Measurements from ENCODE around the gene RAB8A.
"Not testable (repeated sequence)": the region's sequence is repeated elsewhere in the genome, so short reads cannot be mapped to it uniquely, and the experiment has no call there.

Gene RAB8A

DNA sequence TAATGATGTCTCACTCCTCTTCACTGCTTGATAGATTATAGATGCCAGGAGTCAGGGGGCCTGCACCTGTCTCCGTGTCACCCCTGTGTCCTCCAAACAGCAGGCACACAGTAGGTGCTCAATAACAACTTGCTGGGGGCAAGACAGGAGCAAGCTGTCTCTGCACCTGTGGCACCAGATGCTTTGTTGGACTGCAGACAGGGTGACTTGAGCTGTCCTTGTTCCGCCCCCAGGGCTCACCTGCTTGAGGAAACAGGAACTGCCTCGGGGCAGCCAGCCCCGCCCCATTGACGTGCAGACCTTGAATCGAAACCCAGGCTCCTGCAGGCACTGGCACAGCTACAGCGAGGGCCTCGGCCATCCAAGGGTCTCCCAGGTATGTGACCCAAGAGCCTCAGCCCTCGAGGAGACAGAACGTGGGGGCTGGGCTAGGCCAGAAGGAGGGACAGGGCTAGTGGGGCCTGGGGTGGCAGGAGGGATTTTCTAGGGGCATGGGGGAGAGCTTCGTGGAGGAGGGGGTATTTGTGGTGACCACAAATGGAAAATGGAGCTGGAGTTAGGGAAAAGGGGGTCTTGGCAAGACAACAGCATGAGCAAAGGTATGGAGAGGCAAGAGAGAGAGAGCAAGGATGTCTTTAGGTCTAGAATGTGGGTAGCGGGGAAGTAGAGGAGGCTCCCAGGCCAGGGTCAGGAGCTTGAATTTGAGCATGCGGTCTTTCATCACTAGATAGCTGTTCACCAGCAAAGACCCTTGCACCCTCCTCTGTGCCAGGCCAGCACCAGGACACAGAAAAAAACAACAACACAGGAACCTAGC, 31.9 kb downstream of the RAB8A start, which contains the start of gene HSH2D:
TSS of gene HSH2D (plus strand) at position 287 of the 817 bp plus-strand sequence. CDS start 5,066 bp downstream, outside the sequence.
- no peak for DNase-seq

DNA sequence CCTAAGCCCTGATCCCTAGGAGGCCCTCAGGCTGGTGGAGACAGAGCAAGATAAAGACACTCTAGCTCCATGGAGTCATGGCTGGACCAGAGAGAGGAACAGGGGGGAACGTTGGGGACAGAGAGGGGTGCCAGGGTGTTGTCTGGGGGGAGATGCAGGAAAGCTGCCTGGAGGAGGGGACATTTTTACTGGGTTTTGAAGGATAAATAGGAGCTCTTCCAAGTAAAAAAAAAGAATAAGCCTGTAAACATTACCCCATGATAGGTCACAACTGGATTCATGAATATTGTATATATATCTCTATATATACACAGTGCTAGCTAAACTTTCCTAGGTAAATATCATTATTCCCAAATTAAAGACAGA, 32.5 kb downstream of the RAB8A start:
- no peak for DNase-seq

DNA sequence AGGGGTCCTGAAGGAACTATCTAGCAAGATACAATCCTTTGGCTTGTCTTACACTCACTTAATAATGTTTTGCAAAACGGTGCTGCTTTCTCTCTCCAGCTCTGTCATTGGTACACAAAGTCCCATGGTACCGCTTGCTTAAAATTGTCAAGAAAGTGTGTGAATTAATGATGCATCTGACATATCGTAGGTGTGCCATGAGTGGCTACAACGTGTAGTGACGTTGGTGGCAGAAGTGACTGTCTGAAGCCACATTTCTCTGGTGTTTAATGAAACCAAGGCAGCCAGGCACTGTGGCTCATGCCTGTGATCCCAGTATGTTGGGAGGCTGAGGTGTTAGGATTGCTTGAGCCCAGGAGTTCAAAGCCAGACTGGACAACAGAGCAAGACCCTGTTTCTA, 34.4 kb downstream of the RAB8A start:
- no peak for DNase-seq

DNA sequence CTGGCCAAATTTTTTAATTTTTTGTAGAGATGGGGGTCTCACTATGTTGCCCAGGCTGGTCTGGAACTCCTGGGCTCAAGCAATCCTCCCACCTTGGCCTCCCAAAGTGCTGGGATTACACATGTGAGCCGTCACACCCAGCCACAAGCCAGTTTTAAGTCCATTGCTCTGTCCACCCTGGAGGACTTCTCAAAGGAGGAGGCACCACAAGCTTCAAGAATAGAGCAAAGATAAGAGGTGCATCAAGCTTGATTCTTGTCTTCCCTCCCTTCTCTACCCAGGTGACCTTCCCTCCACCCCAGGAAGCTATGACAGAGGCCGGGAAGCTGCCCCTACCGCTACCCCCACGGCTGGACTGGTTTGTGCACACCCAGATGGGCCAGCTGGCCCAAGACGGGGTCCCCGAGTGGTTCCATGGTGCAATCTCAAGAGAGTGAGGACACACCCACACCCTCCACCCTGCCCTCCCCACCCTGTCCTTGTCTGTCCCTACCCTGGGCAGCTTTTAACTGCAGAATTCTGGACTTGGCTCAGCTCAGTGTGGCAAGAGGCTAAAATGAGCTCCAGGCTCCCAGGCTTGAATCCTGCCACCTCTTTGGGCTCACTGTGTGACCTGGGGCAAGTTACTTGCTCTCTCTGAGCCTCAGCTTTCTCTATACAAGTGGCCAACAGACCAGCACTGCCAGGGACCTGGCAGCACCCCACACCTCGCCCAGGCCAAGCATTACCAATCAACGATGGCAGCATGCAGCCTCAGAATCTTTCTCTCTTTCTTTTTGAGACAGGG, 36.9 kb downstream of the RAB8A start:
- DNase-seq = no peak

DNA sequence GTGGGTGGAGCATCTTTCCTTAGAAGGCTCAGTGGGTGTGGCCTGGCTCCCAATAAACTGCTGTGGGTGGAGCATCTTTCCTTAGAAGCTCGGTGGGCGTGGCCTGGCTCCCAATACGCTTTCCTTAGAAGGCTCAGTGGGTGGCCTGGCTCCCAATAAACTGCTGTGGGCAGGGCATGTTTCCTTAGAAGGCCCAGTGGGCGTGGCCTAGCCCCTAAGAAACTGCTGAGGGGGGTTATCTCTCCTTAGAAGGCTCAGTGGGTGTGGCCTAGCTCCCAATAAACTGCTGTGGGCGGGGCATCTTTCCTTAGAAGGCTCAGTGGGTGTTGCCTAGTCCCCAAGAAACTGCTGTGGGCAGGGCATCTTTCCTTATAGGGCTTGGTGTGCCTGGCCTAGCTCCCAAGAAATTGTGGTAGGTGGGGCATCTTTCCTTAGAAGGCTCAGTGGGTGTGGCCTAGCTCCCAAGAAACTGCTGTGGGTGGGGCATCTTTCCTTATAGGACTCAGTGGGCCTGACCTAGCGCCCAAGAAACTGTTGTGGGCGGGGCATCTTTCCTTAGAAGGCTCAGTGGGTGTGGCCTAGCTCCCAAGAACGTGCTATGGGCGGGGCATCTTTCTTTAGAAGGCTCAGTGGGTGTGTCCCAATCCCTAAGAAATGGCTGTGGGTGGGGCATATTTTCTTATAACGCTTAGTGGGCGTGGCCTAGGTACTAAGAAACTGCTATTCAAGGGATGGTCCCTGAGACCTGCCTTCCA, 42.1 kb downstream of the RAB8A start:
- DNase-seq = no peak

DNA sequence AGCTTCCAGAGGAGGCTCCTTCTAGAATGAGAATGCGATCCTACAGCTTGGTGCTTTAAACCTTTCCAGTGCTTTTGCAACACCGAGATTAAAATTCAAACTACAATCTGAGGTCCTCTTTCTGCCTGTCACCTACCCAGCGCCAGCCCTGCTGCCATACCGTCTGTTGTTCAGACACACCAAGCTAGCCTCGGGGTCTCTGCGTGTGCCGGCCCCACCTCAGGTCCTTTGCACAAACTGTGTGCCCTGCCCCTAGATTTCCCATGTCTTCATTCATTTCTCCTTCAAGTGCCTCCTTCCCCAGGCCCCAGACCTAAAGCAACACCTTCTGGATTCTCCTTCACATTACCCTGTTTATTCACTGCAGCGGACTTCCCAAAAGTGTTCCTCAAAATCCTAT, 42.9 kb downstream of the RAB8A start:
- DNase-seq = no peak

DNA sequence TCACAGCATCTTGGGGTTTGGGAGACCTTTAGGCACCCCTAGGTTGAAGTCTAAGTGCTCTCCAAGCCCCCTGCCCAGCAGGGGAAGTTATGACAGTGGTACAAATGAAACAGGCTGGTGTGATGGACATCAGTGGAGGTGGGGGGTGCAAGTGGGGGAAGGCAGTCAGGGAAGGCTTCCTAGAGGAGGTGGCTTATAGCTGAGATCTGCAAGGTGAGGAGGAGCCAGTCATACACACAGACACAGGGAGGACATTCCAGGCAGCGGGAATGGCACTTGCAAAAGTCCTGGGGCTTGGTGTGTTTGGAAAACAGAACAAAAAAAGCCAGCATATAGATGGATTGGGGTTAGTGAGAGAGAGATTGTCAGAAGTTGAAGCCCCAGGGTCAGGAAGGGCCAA, 43.4 kb downstream of the RAB8A start:
- DNase-seq = no peak

DNA sequence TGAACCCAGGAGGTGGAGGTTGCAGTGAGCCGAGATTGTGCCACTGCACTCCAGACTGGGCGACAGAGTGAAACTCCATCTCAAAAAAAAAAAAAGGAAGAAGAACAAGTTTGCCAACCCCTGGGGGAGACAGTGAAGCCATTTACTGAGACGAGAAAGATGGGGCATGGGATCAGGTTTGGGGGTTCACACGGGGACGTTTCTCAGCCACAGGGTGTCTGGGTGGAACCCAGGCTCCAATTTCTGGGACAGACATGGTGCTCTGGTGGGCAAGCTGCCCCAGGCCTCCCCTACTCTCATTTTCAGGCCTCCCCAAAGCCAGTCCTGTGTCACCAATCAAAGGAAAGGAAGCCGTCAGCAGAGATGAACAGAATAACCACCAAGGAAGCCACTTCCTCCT, 45.2 kb downstream of the RAB8A start:
- DNase-seq = no peak

DNA sequence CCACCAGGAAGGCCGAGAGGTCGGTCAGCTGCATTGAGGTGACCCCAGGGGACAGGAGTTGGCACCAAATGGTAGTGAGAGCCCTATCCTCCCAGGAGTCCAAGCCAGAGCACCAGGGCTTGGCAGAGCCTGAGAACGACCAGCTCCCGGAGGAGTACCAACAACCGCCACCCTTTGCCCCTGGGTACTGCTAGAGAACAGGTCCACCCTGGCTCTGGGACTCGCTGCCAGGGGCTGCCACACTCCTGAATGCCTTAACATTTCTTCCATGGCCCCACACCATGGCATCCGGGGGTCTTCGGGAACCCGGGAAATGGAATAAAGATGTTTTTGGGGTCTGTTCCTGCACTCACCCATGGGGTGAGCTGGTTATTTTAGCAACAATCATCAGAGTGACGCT, 45.9 kb downstream of the RAB8A start:
- no peak for DNase-seq

DNA sequence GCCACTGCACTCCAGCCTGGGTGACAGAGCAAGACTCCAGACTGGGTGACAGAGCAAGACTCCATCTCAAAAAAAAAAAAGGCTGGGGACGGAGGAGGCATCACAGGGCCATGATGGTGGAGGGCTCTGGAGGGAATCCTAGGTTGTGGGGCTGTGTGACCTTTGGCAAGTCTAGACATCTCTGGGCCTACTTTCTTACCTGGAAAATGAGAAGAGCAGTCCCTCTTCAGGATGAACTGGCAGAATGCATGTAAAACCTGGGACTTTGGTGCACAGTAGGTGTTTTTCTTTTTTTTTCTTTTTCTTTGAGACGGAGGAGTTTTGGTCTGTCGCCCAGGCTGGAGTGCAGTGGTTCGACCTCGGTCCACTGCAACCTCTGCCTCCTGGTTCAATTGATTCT, 48.0 kb downstream of the RAB8A start:
- DNase-seq = no peak

DNA sequence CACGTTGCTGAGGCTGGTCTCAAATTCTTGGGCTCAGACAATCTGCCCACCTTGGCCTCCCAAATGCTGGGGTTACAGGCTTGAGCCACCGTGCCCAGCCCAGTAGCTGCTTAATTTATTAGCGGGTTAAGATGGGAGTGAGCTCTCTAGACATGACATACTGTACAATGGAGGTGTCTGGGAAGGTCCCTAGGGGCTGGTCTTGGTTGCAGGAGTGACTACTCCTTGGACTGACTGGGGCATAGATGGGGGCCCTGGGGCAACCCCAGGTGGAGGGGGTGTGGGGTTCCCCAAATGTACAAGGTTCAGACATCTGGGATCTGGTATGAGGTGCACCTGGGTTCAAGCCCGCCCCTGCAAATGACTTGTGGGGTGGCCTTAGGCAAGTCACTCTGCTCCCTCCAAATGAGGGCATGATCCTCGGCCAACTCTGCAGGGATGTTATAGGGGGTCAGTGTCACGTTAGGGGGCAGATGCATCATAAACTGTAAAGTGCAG, 48.8 kb downstream of the RAB8A start:
- DNase-seq = no peak

DNA sequence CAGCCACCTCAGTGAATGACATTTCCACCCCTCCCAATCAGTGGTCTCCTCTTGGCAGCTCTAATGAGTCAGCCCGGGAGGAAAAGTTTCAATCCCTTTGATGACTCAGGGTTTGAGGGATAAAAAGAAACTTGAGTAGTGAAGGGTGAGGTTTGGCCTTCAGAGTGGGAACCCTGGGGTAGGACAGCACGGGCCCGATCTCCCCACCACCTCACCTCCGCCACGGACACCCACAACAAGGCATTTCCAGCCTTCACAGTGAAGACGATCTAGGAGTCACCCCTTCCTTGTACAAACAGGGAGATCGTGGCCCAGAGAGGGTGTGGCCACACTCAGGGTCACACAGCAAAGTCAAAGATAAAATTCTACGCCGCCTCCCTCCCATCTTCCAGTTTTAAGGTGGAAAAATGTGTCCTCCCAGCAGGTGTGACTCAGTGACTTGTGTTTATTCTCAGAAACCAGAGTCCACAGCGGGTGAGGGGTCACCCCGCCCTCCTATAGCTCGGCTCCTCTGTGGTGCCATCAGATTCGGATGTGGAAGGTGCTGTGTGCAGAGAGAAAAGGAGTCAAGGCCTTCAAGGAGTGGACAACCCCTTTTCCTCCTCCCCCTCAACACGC, 49.4 kb downstream of the RAB8A start:
- DNase-seq = no peak

DNA sequence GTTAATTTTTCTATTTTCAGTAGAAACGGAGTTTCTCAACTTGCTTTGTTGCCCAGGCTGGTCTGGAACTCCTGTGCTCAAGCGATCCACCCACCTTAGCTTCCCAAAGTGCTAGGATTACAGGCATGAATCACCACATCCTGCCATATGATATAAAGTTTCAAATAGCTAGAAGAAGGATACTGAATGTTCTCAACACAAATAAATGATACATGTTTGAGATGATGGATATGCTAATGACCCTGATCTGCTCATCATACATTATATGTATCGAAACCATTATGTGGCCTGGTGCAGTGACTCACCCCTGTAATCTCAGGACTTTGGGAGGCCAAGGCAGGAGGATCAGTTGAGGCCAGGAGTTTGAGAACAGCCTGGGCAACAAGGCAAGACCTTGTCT, 50.2 kb downstream of the RAB8A start:
- no peak for DNase-seq

DNA sequence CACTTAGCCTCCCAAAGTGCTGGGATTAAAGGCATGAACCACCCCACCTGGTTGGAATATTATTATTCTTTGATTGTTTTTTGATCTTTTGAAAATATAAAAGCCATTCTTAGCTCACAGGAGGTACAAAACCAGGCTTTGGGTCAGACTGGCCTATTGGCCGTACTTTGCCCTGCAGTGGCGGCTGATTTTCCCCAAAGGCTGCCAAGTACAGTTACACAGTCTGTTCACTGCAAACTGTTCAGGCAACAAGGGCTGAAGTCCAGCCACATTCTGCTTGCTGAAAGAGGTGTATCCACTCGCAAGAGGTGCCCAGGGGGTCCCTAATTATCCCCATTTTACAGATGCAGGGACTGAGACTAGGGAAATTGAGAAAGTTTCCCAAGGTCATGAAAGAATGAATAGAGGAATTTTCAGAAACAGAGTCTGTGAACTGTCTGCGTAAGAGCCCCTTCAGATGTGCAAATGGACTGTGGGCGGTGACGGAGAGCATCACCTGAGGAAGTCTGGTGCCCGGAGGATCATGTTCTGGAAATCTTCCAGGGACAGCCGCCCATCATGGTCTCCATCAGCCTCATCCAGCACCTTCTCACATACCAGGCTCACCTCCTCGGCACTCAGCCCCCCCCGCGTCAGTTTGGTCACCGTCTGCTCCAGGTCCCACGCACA, 52.7 kb downstream of the RAB8A start:
- no peak for DNase-seq

DNA sequence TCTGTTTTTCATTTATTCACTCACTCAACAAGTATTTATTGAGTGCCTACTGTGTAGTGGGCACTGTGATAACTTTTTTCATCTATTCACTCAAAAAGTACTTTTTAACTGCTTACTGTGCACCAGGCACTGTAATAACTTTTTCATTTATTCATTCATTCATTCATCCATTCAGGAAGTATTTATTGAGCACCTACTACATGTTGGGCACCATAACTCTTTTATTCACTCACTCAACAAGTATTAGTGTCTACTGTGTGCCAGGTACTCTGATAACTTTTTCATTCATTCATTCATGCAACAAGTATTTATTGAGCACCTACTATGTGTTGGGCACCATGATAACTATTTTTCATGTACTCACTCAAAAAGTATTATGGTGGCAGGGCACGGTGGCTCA, 54.7 kb downstream of the RAB8A start:
- no peak for DNase-seq

DNA sequence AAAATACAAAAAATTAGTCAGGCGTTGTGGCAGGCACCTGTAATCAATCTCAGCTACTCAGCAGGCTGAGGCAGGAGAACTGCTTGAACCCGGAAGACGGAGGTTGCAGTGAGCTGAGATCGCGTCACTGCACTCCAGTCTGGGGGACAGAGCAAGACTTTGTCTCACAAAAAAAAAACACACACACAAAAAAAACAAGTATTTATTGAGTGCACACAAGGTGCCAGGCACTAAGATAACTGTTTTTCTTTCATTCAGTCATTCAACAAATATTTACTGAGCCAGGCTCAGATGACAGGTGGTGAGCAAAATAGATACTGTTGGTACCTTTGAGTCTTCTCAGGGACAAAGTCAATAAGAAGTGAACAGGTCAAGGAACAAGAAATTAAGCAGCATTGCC, 55.4 kb downstream of the RAB8A start:
- no peak for DNase-seq

DNA sequence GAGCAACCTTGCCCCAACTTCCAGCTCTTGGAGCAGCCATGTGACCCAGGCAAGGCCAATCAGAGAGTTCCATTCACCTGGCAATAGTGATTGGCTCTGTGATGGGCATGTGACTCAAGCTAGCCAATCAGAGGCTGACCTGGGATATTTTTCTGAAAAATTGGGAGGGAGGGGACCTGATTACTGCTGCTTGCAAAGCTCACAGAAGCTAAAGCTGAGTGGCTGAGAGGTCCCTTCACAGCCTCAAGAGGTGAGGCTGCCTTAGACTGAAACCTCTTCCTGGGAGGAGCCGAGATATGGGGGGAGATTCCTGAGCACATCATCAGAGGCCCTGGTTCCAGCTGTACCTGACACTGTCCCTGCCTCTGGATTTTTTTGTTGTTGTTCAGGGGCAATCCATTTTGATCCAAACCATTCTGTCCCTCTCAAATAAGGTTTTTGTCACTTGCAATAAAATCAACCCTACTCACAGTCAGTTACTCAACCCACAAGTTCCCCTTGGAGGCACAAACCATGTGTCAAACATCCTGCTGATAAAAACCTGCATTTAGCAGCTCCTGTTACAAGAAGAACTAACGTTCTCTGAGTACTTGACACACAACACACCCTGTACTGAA, 56.9 kb downstream of the RAB8A start:
- no peak for DNase-seq

DNA sequence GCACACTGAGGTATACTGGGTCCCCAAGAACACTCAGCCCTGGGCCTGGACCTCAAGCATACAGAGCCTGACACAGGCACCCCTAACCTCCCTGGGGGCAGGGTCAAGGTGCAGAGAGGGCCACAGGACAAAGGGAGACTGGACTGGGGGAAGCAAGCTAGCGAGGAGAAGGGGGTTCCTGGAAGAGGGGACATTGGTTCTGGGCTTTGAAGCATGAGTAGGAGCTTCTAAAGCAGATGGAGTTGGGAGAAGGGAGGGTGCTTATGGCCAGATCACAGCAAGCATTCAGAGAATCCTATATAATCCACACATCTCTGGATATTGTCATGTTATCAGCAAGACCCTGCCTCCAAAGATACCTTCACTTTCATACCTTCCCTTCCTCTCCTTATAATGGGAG, 58.4 kb downstream of the RAB8A start:
- DNase-seq = no peak

DNA sequence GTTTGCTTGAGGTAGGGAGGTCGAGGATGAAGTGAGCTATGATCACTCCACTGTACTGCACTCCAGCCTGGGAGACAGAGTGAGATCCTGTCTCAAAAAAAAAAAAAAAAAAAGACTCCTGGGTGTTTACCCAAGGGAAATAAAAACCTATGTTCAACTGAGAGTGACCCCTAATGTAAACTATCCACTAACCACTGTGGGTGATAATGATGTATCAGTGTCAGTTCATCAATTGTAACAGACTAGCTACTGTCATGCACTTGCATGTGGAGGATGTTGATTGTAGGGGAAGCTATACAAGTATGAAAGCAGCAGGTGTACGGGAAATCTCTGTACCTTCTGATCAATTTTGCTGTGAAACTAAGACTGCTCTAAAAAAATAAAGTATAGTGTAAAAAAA, 64.3 kb downstream of the RAB8A start:
- DNase-seq = no peak

DNA sequence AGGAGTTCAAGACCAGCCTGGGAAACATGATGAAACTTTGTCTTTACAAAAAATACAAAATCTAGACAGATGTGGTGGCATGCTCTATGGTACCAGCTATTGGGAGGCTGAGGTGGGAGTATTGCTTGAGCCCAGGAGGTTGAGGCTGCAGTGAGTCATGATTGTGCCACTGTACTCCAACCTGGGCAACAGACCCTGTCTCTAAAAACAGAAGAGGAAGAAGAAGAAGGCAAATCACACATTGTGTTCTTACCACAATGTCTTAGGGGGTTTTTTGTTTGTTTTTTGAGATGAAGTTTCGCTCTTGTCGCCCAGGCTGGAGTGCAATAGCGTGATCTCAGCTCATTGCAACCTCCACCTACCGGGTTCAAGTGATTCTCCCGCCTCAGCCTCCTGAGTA, 67.2 kb downstream of the RAB8A start:
- not testable (repeated sequence) for DNase-seq

DNA sequence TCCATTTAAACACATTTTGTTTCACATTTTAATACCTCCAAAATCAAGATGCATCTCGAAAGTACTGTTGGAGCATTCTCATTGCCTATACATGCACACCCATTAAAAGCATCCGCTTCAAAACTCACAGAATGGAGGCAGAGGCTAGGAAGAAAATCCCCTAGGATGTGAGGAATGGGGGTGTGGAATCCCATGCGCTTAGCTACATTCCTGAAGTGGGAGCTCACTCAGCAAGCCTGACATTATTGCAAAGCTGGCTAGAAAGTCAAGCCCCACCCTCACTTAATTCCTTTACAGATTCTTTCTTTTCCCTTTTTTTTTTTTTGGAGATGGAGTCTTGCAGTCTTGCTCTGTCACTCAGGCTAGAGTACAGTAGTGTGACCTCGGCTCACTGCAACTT, 68.9 kb downstream of the RAB8A start:
- no peak for DNase-seq

Measured in hippocampal formation (tissue), 2 donors.